Measurements from ENCODE around the gene PLIN3. TPM values are rescaled to one million over a fixed set of nuclear protein-coding genes. Genes with fewer than 3 reads are reported as not detected.
"Not testable (repeated sequence)": the region's sequence is repeated elsewhere in the genome, so short reads cannot be mapped to it uniquely, and the experiment has no call there.

PLIN3 gene
- total and polyA plus RNA-seq, 10 donors = 26.7 to 63.5 (median 37.9) TPM

DNA sequence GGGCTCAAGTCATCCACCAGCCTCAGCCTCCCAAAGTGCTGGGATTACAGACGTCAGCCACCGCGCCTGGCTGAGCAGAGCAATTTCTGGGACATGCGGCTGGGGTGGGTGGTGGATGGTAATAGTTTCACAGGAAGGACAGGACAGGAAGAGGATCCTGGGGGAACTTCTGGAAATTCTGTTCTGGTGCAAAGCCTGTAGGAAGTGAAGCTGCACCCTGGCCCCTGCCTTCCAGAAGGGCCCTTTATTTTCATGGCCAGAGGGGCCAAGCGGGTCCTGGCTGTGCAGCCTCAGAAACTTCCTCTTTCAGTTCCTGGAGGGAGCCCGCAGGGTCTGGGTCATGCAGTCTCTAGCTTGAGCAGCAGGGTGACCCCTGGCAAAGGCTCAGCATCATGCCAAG is 60.3 kb downstream of the PLIN3 start:
- H3K36me3 ChIP-seq = no peaks in the 10 kb centered on the region
- H3K4me3 ChIP-seq = no peak overlapping the region
- no peak for DNase-seq
- TF ChIP-seq, protein P1, sequence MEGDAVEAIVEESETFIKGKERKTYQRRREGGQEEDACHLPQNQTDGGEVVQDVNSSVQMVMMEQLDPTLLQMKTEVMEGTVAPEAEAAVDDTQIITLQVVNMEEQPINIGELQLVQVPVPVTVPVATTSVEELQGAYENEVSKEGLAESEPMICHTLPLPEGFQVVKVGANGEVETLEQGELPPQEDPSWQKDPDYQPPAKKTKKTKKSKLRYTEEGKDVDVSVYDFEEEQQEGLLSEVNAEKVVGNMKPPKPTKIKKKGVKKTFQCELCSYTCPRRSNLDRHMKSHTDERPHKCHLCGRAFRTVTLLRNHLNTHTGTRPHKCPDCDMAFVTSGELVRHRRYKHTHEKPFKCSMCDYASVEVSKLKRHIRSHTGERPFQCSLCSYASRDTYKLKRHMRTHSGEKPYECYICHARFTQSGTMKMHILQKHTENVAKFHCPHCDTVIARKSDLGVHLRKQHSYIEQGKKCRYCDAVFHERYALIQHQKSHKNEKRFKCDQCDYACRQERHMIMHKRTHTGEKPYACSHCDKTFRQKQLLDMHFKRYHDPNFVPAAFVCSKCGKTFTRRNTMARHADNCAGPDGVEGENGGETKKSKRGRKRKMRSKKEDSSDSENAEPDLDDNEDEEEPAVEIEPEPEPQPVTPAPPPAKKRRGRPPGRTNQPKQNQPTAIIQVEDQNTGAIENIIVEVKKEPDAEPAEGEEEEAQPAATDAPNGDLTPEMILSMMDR (IDR thresholded peaks at IDR 0.05 in 8 of 11, conservative IDR thresholded peaks at IDR 0.05 in 3 of 11) = peak in 1 of 11 experiments; percentile 12
- no peak for TF ChIP-seq POLR2A (IDR thresholded peaks at IDR 0.05)
- TF ChIP-seq POLR2AphosphoS5 (IDR thresholded peaks at IDR 0.05) = no peak
- whole genome bisulfite sequencing, 5 donors = 21 to 41% (median 26%) methylated on average over 5 to 6 of the region's 6 CpGs
- no peaks in the 10 kb centered on the region for H3K9me3 ChIP-seq
- no peaks in the 10 kb centered on the region for H3K27me3 ChIP-seq (replicated peaks in 1 of 7)
- peaks cover 0 to 64% (median 36%) of the 10 kb centered on the region in 6 donors for H3K4me1 ChIP-seq
- H3K27ac ChIP-seq = peak overlapping the region in 7 of 8 donors; percentile 33 to 74 (median 51)
- intact Hi-C loops (cut with DNase I; ENCODE audit: low total_unique reads) = loop anchor here (5.0 kb wide), 1 partner anchor 45 kb away; no protein-coding TSS in a partner anchor

DNA sequence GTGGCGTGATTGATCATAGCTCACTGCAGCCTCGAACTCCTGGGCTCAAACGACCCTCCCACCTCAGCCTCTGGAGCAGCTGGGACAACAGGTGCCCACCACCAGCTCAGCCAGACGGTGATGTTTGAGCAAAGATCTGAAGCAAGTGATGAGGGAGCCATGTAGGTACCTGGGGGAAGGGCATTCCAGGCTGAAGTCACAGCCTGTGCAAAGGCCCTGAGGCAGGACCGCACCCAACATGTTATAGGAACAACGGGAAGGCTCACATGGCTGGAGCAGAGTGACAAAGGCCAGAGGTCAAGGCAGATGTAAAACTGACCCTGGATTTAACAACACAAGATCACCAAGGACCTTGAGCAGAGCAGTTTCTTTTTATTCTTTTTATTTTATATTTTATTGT is 61.1 kb downstream of the PLIN3 start:
- Histone ChIP-seq H3K4me3 (no peak overlapping the region), H3K27ac (peak overlapping the region in 1 of 8 donors; percentile 74), H3K27me3 (replicated peaks in 1 of 7) (no peaks in the 10 kb centered on the region), H3K9me3 (no peaks in the 10 kb centered on the region), H3K36me3 (no peaks in the 10 kb centered on the region), H3K4me1 (peaks cover 0 to 57% (median 31%) of the 10 kb centered on the region in 6 donors)
- no peak for TF ChIP-seq POLR2A (IDR thresholded peaks at IDR 0.05)
- TF ChIP-seq, protein P1 (IDR thresholded peaks at IDR 0.05 in 8 of 11, conservative IDR thresholded peaks at IDR 0.05 in 3 of 11) = no peak
- TF ChIP-seq POLR2AphosphoS5 (IDR thresholded peaks at IDR 0.05) = no peak
- intact Hi-C loops (cut with DNase I; ENCODE audit: low total_unique reads) = loop anchor here (5.0 kb wide), 1 partner anchor 46 kb away; no protein-coding TSS in a partner anchor
- DNase-seq = no peak
- WGBS, 5 donors = 86 to 94% (median 87%) methylated on average over 6 of the region's 6 CpGs

DNA sequence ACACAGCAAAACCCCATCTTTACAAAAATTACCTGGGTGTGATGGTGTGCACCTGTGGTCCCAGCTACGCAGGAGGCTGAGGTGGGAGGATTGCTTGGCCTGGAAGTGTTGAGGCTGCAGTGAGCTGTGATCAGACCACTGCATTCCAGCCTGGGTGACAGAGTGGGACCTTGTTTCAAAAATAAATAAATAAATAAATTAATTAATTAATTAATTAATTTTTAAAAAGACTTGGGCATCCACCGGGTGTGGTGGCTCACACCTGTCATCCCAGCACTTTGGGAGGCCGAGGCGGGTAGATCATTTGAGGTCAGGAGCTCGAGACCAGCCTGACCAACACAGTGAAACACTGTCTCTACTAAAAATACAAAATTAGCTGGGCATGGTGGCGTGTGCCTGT is 62.3 kb downstream of the PLIN3 start:
- H3K4me1 ChIP-seq = peaks cover 0 to 45% (median 30%) of the 10 kb centered on the region in 6 donors
- not testable (repeated sequence) for H3K4me3 ChIP-seq; DNase-seq; H3K36me3 ChIP-seq; H3K27me3 ChIP-seq (replicated peaks in 1 of 7); H3K27ac ChIP-seq; H3K9me3 ChIP-seq
- WGBS, 5 donors = 90 to 98% (median 95%) methylated on average over 6 of the region's 6 CpGs
- intact Hi-C loops (cut with DNase I; ENCODE audit: low total_unique reads) = loop anchor here (5.0 kb wide), 1 partner anchor 47 kb away; no protein-coding TSS in a partner anchor

DNA sequence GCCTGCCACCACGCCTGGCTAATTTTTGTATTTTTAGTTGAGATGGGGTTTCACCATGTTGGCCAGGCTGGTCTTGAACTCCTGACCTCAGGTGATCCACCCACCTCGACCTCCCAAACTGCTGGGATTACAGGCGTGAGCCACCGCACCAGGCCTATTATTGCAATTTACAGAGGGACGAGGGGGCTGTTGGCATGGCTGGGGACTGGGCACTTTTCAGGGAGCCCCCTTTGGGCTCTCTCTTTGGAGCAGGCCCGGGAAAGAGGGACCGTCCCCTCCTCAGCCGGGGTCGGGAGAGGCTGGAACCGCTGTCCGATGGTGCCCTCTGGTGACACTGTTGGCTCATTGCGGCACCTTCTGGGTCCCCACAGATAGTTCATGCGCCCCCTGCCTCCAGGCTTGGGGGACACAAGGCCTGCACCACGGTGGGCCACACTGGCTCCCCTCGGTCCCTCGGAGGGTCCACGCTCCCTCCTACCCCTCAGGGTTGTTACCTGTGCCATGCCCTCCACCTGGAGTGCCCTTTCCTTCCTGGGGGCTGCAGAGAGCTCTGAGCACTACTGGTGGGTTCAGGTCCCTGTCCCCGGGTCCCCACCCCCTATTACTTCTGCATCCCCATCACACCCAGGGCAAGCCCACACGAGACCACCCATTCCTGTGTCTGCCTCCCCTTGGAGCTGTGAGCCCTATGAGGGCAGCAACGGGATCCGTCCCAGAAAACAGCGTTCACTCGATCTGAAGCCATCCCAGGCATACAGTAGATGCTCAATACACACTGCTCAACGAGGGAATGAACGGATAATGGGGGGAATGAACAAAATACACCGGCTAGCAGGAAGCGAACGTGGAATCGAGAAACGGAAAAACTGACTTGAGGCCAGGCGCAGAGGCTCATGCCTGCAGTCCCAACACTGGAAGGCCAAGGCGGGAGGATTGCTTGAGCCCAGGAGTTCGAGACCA is 63.5 kb downstream of the PLIN3 start:
- WGBS, 5 donors = 48 to 51% (median 49%) methylated on average over 30 to 33 of the region's 33 CpGs
- TF ChIP-seq, protein P1 (IDR thresholded peaks at IDR 0.05 in 8 of 11, conservative IDR thresholded peaks at IDR 0.05 in 3 of 11) = peak; percentile 34 to 88 (median 72)
- TF ChIP-seq POLR2A (IDR thresholded peaks at IDR 0.05) (no peak), POLR2AphosphoS5 (IDR thresholded peaks at IDR 0.05) (peak in 1 of 3 donors; percentile 30)
- peak; percentile 84 for DNase-seq
- intact Hi-C loops (cut with DNase I; ENCODE audit: low total_unique reads) = loop anchor here (5.0 kb wide), 1 partner anchor 72 kb away; no protein-coding TSS in a partner anchor
- peaks cover 0 to 5% (median 0%) of the 10 kb centered on the region in 6 donors for H3K36me3 ChIP-seq
- no peaks in the 10 kb centered on the region for H3K27me3 ChIP-seq (replicated peaks in 1 of 7)
- peaks cover 0 to 34% (median 22%) of the 10 kb centered on the region in 6 donors for H3K4me1 ChIP-seq
- no peaks in the 10 kb centered on the region for H3K9me3 ChIP-seq
- H3K4me3 ChIP-seq = peak overlapping the region in 1 of 8 donors; percentile 40
- H3K27ac ChIP-seq = no peak overlapping the region

Data from spleen (tissue), 11 donors.